ENCODE results near the gene BPGM.

The BPGM gene

DNA sequence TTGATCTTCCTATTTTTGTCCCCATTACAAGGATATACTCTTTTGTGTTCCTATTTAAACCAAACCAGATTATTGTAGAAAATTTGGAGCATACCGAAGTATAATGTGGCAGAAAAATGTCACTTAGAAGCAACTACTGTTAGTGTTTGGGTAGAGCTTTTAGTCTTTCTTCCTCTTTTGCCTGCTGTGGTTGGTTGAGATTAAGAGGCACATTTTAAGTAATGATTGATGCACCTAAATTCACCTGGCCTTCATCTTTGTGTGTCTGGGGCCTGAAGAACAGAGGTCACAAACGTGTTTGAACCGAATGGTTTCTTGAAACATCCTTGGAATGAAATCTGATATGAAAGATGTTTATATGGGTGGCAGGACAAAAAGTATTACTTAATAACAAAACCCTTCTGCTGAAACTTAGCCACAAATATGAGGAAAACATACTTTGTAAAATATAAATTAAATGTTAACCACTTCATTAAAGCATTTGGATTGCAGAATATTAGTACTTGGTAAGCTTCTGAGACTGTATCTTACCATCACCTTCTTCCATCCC, 2.6 kb downstream of the BPGM start:
- no peak for ATAC-seq (ENCODE audit: insufficient read depth, low read depth)
- Histone ChIP-seq H3K27ac (ENCODE audit: low read length) (no peak overlapping the region), H3K9me3 (ENCODE audit: insufficient read depth, low read length, severe bottlenecking) (no peaks in the 10 kb centered on the region), H3K9ac (ENCODE audit: low read depth, low read length) (no peak overlapping the region), H3K4me3 (ENCODE audit: low read depth in 1 of 2, low read length in 2 of 2) (no peak overlapping the region), H3K4me1 (ENCODE audit: insufficient read depth, low read length) (peaks cover 31% of the 10 kb centered on the region), H3K4me2 (ENCODE audit: insufficient read depth, low read length) (no peak overlapping the region), H2AFZ (ENCODE audit: low read depth, low read length) (no peak overlapping the region), H3K79me2 (ENCODE audit: insufficient read depth, low read length) (peaks cover 42% of the 10 kb centered on the region), H3K27me3 (ENCODE audit: insufficient read depth, low read length, poor library complexity) (no peaks in the 10 kb centered on the region), H3K36me3 (ENCODE audit: insufficient read depth, low read length) (no peaks in the 10 kb centered on the region), H4K20me1 (ENCODE audit: insufficient read depth, low read length) (no peaks in the 10 kb centered on the region)
- DNase-seq, result no peak
- TF ChIP-seq, protein P1, sequence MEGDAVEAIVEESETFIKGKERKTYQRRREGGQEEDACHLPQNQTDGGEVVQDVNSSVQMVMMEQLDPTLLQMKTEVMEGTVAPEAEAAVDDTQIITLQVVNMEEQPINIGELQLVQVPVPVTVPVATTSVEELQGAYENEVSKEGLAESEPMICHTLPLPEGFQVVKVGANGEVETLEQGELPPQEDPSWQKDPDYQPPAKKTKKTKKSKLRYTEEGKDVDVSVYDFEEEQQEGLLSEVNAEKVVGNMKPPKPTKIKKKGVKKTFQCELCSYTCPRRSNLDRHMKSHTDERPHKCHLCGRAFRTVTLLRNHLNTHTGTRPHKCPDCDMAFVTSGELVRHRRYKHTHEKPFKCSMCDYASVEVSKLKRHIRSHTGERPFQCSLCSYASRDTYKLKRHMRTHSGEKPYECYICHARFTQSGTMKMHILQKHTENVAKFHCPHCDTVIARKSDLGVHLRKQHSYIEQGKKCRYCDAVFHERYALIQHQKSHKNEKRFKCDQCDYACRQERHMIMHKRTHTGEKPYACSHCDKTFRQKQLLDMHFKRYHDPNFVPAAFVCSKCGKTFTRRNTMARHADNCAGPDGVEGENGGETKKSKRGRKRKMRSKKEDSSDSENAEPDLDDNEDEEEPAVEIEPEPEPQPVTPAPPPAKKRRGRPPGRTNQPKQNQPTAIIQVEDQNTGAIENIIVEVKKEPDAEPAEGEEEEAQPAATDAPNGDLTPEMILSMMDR (IDR thresholded peaks at IDR 0.05; ENCODE audit: borderline replicate concordance, extremely low read depth, low read length, poor library complexity, severe bottlenecking), result no peak
- TF ChIP-seq EZH2 (IDR thresholded peaks at IDR 0.05; ENCODE audit: borderline replicate concordance, low read depth, low read length, severe bottlenecking), result no peak

DNA sequence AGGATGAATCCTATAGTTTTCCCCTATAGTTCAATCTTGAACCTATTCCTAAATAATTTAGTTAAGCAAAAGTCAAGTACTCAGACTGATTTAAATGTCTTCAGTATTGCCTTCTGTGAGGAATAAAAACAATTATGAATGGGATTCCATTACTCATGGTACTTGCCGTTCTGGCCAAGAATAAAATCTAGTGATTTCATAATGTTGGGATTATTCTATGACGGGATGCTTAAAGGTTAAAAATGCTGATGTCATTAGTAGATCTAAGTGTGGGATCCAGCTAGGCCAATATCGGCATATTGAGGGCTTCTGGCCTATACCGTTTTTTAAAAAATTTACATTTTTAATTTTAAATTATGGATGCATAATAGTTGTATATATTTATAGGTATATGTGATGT, 5.3 kb downstream of the BPGM start:
- TF ChIP-seq EZH2 (IDR thresholded peaks at IDR 0.05; ENCODE audit: borderline replicate concordance, low read depth, low read length, severe bottlenecking), result no peak
- TF ChIP-seq, protein P1 (IDR thresholded peaks at IDR 0.05; ENCODE audit: borderline replicate concordance, extremely low read depth, low read length, poor library complexity, severe bottlenecking), result no peak
- ATAC-seq (ENCODE audit: insufficient read depth, low read depth) (no peak), DNase-seq (no peak)
- no peak overlapping the region for H3K4me3 ChIP-seq (ENCODE audit: low read depth in 1 of 2, low read length in 2 of 2)
- peaks cover 29% of the 10 kb centered on the region for H3K79me2 ChIP-seq (ENCODE audit: insufficient read depth, low read length)
- H3K4me2 ChIP-seq (ENCODE audit: insufficient read depth, low read length), result no peak overlapping the region
- H3K27me3 ChIP-seq (ENCODE audit: insufficient read depth, low read length, poor library complexity), result no peaks in the 10 kb centered on the region
- no peaks in the 10 kb centered on the region for H3K9me3 ChIP-seq (ENCODE audit: insufficient read depth, low read length, severe bottlenecking)
- H3K9ac ChIP-seq (ENCODE audit: low read depth, low read length), result no peak overlapping the region
- no peaks in the 10 kb centered on the region for H3K36me3 ChIP-seq (ENCODE audit: insufficient read depth, low read length)
- no peak overlapping the region for H2AFZ ChIP-seq (ENCODE audit: low read depth, low read length)
- H4K20me1 ChIP-seq (ENCODE audit: insufficient read depth, low read length), result no peaks in the 10 kb centered on the region
- H3K4me1 ChIP-seq (ENCODE audit: insufficient read depth, low read length), result peaks cover 17% of the 10 kb centered on the region
- no peak overlapping the region for H3K27ac ChIP-seq (ENCODE audit: low read length)

DNA sequence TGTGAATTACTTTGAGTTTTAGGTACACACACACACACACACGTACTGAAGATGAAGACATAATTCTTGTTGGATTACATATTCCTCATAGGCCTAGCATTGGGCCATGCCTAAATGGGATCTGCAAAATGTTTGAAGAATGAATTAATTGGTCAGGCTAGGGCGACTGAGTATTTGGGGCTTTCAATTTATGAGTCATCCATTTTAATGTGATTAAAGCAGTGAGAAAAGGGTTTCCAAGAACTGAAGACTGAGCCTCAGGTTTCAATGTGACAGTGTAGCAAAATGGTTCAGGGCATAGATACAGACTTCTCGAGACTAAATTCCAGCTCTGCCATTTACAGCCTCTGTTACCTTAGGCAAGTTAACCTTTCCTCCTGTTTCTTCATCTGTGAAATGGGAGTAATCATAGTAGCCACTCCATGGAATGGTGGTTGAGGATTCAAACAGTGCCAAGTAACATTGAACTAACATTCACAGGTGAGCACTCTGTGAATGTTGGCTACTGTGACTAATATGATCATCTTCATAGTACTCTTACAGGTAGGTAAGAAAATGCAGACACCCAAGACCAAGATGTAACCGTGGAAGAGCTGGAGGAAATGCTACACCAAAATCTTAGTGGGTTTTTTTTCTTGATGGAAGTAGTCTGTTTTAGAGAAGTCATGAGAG, 7.6 kb downstream of the BPGM start:
- no peak for DNase-seq
- TF ChIP-seq, protein P1 (IDR thresholded peaks at IDR 0.05; ENCODE audit: borderline replicate concordance, extremely low read depth, low read length, poor library complexity, severe bottlenecking), result no peak
- TF ChIP-seq EZH2 (IDR thresholded peaks at IDR 0.05; ENCODE audit: borderline replicate concordance, low read depth, low read length, severe bottlenecking), result no peak
- Histone ChIP-seq H3K27me3 (ENCODE audit: insufficient read depth, low read length, poor library complexity) (no peaks in the 10 kb centered on the region), H3K4me2 (ENCODE audit: insufficient read depth, low read length) (no peak overlapping the region), H3K4me1 (ENCODE audit: insufficient read depth, low read length) (no peaks in the 10 kb centered on the region), H3K36me3 (ENCODE audit: insufficient read depth, low read length) (no peaks in the 10 kb centered on the region), H4K20me1 (ENCODE audit: insufficient read depth, low read length) (no peaks in the 10 kb centered on the region), H3K9me3 (ENCODE audit: insufficient read depth, low read length, severe bottlenecking) (no peaks in the 10 kb centered on the region), H3K4me3 (ENCODE audit: low read depth in 1 of 2, low read length in 2 of 2) (no peak overlapping the region), H3K9ac (ENCODE audit: low read depth, low read length) (no peak overlapping the region), H3K79me2 (ENCODE audit: insufficient read depth, low read length) (peaks cover 14% of the 10 kb centered on the region; the same call in 1 of the 2 replicates), H2AFZ (ENCODE audit: low read depth, low read length) (no peak overlapping the region), H3K27ac (ENCODE audit: low read length) (no peak overlapping the region)
- no peak for ATAC-seq (ENCODE audit: insufficient read depth, low read depth)
